Activated T-cell treated with anti-CD3 and anti-CD28 coated beads, Interleukin-2, amount 50 U/mL, for 4 hours (primary cell): ENCODE results near the gene ZMYND8. TPM values are rescaled to one million over a fixed set of nuclear protein-coding genes. Genes with fewer than 3 reads are reported as not detected.

ENCODE experiments used
- ATAC-seq, 2 donors: fragments of 200-7000 bp; cut with Tn5 transposase; one replicate each; pipeline ENCODE4 v1.10.0; 2021
- DNase-seq: peaks from one replicate; pipeline ENCODE4 v3.0.0-alpha.2; 2020
- H3K27me3 Mint-ChIP-seq: one replicate; pipeline ENCODE4 v1.8.0; 2021; ENCODE audit warnings: low read depth, mixed read lengths
- H3K36me3 Mint-ChIP-seq: one replicate; pipeline ENCODE4 v1.8.0; 2022; ENCODE audit warnings: mixed read lengths; ENCODE audit not compliant: insufficient read depth
- H3K4me1 Mint-ChIP-seq: one replicate; pipeline ENCODE4 v1.8.0; 2021; ENCODE audit warnings: low read depth, mixed read lengths
- H3K4me3 Mint-ChIP-seq: one replicate; pipeline ENCODE4 v1.8.0; 2021; ENCODE audit warnings: mild to moderate bottlenecking, moderate library complexity, mixed read lengths
- H3K9me3 Mint-ChIP-seq: one replicate; pipeline ENCODE4 v1.8.0; 2021; ENCODE audit warnings: mixed read lengths
- total RNA-seq, 3 donors: library from RNA; stranded (reverse); gene quantifications; one replicate each; pipeline ENCODE4 v1.2.1, GENCODE V29; 2021

Gene ZMYND8
- total RNA-seq, 3 donors from 2014 or later: 15.6 to 18.7 (median 17.5) TPM

- H3K36me3 Mint-ChIP-seq: no peaks in the 10 kb centered on the region
- no peak for ATAC-seq
- H3K4me1 Mint-ChIP-seq: no peaks in the 10 kb centered on the region
- H3K27me3 Mint-ChIP-seq: peaks cover 18% of the 10 kb centered on the region
- H3K4me3 Mint-ChIP-seq: no peak overlapping the region
- no peaks in the 10 kb centered on the region for H3K9me3 Mint-ChIP-seq
- DNase-seq: no peak
Observed at GRCh38 chr20:47172579-47172978, 183.9 kb downstream of the ZMYND8 start.

- no peak for ATAC-seq
- Mint-ChIP-seq H3K36me3 (no peaks in the 10 kb centered on the region), H3K9me3 (no peaks in the 10 kb centered on the region), H3K4me3 (no peak overlapping the region), H3K4me1 (no peaks in the 10 kb centered on the region), H3K27me3 (peaks cover 15% of the 10 kb centered on the region)
- DNase-seq: no peak
Observed at GRCh38 chr20:47167846-47168245, 188.7 kb downstream of the ZMYND8 start.

GRCh38 chr20:47165376-47165865, 191.1 kb downstream of the ZMYND8 start:
- DNase-seq: no peak
- H3K4me3 Mint-ChIP-seq: no peak overlapping the region
- ATAC-seq: no peak
- no peaks in the 10 kb centered on the region for H3K9me3 Mint-ChIP-seq
- no peaks in the 10 kb centered on the region for H3K4me1 Mint-ChIP-seq
- peaks cover 11% of the 10 kb centered on the region for H3K27me3 Mint-ChIP-seq
- H3K36me3 Mint-ChIP-seq: no peaks in the 10 kb centered on the region

GRCh38 chr20:47164140-47164539, 192.4 kb downstream of the ZMYND8 start:
- Mint-ChIP-seq H3K4me1 (no peaks in the 10 kb centered on the region), H3K4me3 (no peak overlapping the region), H3K36me3 (no peaks in the 10 kb centered on the region), H3K27me3 (peaks cover 11% of the 10 kb centered on the region), H3K9me3 (no peaks in the 10 kb centered on the region)
- DNase-seq: no peak
- no peak for ATAC-seq

GRCh38 chr20:47161411-47161810, 195.1 kb downstream of the ZMYND8 start:
- H3K36me3 Mint-ChIP-seq: no peaks in the 10 kb centered on the region
- ATAC-seq: no peak
- H3K4me1 Mint-ChIP-seq: no peaks in the 10 kb centered on the region
- no peaks in the 10 kb centered on the region for H3K9me3 Mint-ChIP-seq
- no peak overlapping the region for H3K4me3 Mint-ChIP-seq
- H3K27me3 Mint-ChIP-seq: peaks cover 10% of the 10 kb centered on the region
- DNase-seq: no peak

- Mint-ChIP-seq H3K27me3 (peaks cover 10% of the 10 kb centered on the region), H3K4me3 (no peak overlapping the region), H3K36me3 (no peaks in the 10 kb centered on the region), H3K9me3 (no peaks in the 10 kb centered on the region), H3K4me1 (no peaks in the 10 kb centered on the region)
- ATAC-seq (no peak), DNase-seq (no peak)
Observed at GRCh38 chr20:47160992-47161391, 195.5 kb downstream of the ZMYND8 start.

GRCh38 chr20:47160240-47160639, 196.3 kb downstream of the ZMYND8 start:
- Mint-ChIP-seq H3K4me3 (no peak overlapping the region), H3K36me3 (no peaks in the 10 kb centered on the region), H3K9me3 (no peaks in the 10 kb centered on the region), H3K4me1 (no peaks in the 10 kb centered on the region), H3K27me3 (peaks cover 12% of the 10 kb centered on the region)
- DNase-seq: no peak
- no peak for ATAC-seq

Other genes with a start within 250 kb of the ZMYND8 start
- 100 to 1,000 TPM; 103 to 121 (median 118) TPM for gene NCOA3, start 145.2 kb upstream of the ZMYND8 start, total RNA-seq